ENCODE data around the gene HSBP1L1.

The HSBP1L1 gene

GRCh38 chr18:79926306-79926705, 38.1 kb upstream of the HSBP1L1 start:
- no peak overlapping the region for H3K4me3 ChIP-seq (ENCODE audit: severe bottlenecking)
- H3K27me3 ChIP-seq (ENCODE audit: insufficient read depth, poor library complexity, severe bottlenecking), result no peaks in the 10 kb centered on the region
- ATAC-seq (ENCODE audit: low read depth), result no peak
- peaks cover 27% of the 10 kb centered on the region for H3K36me3 ChIP-seq (ENCODE audit: low read depth)
- peaks cover 14% of the 10 kb centered on the region for H3K9me3 ChIP-seq (ENCODE audit: severe bottlenecking)
- DNase-seq (ENCODE audit: low spot score), result no peak
- TF ChIP-seq CTCF (IDR thresholded peaks at IDR 0.05; ENCODE audit: poor library complexity, severe bottlenecking), result no peak
- no peak overlapping the region for H3K27ac ChIP-seq (ENCODE audit: poor library complexity, severe bottlenecking)
- H3K4me1 ChIP-seq (ENCODE audit: insufficient read depth, poor library complexity, severe bottlenecking), result no peaks in the 10 kb centered on the region

GRCh38 chr18:79926715-79927606, 37.5 kb upstream of the HSBP1L1 start:
- DNase-seq (ENCODE audit: low spot score) (no peak), ATAC-seq (ENCODE audit: low read depth) (no peak)
- no peak for TF ChIP-seq CTCF (IDR thresholded peaks at IDR 0.05; ENCODE audit: poor library complexity, severe bottlenecking)
- Histone ChIP-seq H3K27ac (ENCODE audit: poor library complexity, severe bottlenecking) (no peak overlapping the region), H3K9me3 (ENCODE audit: severe bottlenecking) (peaks cover 15% of the 10 kb centered on the region), H3K4me3 (ENCODE audit: severe bottlenecking) (no peak overlapping the region), H3K36me3 (ENCODE audit: low read depth) (peaks cover 27% of the 10 kb centered on the region), H3K4me1 (ENCODE audit: insufficient read depth, poor library complexity, severe bottlenecking) (no peaks in the 10 kb centered on the region), H3K27me3 (ENCODE audit: insufficient read depth, poor library complexity, severe bottlenecking) (no peaks in the 10 kb centered on the region)

- no peaks in the 10 kb centered on the region for H3K4me1 ChIP-seq (ENCODE audit: insufficient read depth, poor library complexity, severe bottlenecking)
- H3K27me3 ChIP-seq (ENCODE audit: insufficient read depth, poor library complexity, severe bottlenecking), result no peaks in the 10 kb centered on the region
- TF ChIP-seq CTCF (IDR thresholded peaks at IDR 0.05; ENCODE audit: poor library complexity, severe bottlenecking), result no peak
- no peak overlapping the region for H3K4me3 ChIP-seq (ENCODE audit: severe bottlenecking)
- H3K36me3 ChIP-seq (ENCODE audit: low read depth), result peaks cover 27% of the 10 kb centered on the region
- no peak for ATAC-seq (ENCODE audit: low read depth)
- peaks cover 22% of the 10 kb centered on the region for H3K9me3 ChIP-seq (ENCODE audit: severe bottlenecking)
- H3K27ac ChIP-seq (ENCODE audit: poor library complexity, severe bottlenecking), result no peak overlapping the region
- peak; percentile 58 for DNase-seq (ENCODE audit: low spot score)
These were observed 36.6 kb upstream of the HSBP1L1 start for GRCh38 chr18:79927607-79928562.

- no peaks in the 10 kb centered on the region for H3K27me3 ChIP-seq (ENCODE audit: insufficient read depth, poor library complexity, severe bottlenecking)
- no peaks in the 10 kb centered on the region for H3K4me1 ChIP-seq (ENCODE audit: insufficient read depth, poor library complexity, severe bottlenecking)
- no peak overlapping the region for H3K4me3 ChIP-seq (ENCODE audit: severe bottlenecking)
- DNase-seq (ENCODE audit: low spot score) (no peak), ATAC-seq (ENCODE audit: low read depth) (no peak)
- H3K27ac ChIP-seq (ENCODE audit: poor library complexity, severe bottlenecking), result no peak overlapping the region
- TF ChIP-seq CTCF (IDR thresholded peaks at IDR 0.05; ENCODE audit: poor library complexity, severe bottlenecking), result no peak
- H3K36me3 ChIP-seq (ENCODE audit: low read depth), result peaks cover 32% of the 10 kb centered on the region
- peaks cover 27% of the 10 kb centered on the region for H3K9me3 ChIP-seq (ENCODE audit: severe bottlenecking)
These were observed 35.9 kb upstream of the HSBP1L1 start for GRCh38 chr18:79928563-79928960.

Data from RWPE2 (cell line).